SK-N-SH (cell line): Measurements from ENCODE around the gene NCKAP5. TPM values are rescaled to one million over a fixed set of nuclear protein-coding genes. Genes with fewer than 3 reads are reported as not detected.

ENCODE experiments used
- CTCF ChIA-PET: fragments of 300-600, 350-600 bp; formaldehyde crosslinking; extraction: SDS; loops from one replicate; lab custom pipeline; 2021; lab: Yijun Ruan, JAX
- POLR2A ChIA-PET: fragments of 350-600 bp; sonication (Branson Sonifier 250); formaldehyde crosslinking; extraction: SDS; loops from one replicate; lab custom pipeline; 2020; ENCODE audit warnings: antibody characterized with exemption, inconsistent platforms; lab: Yijun Ruan, JAX
- DNase-seq: peaks from one replicate; pipeline ENCODE4 v3.0.0; 2012
- H2AFZ ChIP-seq: fragments of 200-600 bp; sonication (generic); 2 replicates; pipeline ENCODE4 v1.8.1; 2016; ENCODE audit warnings: antibody characterized with exemption, mild to moderate bottlenecking, low read depth
- H3F3A ChIP-seq: fragments of 200-600 bp; sonication (generic); replicated peaks from 2 replicates; pipeline ENCODE3; 2016; ENCODE audit warnings: antibody characterized with exemption, mild to moderate bottlenecking; ENCODE audit not compliant: insufficient read depth
- H3K27ac ChIP-seq, 2 experiments: fragments of 200-500 bp in 1 of 2; fragments of 200-600 bp in 1 of 2; sonication (Bioruptor generic) in 1 of 2; sonication (generic), shearing (Covaris generic) in 1 of 2; 2 replicates each; pipeline versions ENCODE4 v1.5.1 to v1.6.1; 2014 to 2016; ENCODE audit warnings: low read depth in 2 of 2, inconsistent platforms in 1 of 2, low read length in 1 of 2, mild to moderate bottlenecking in 1 of 2, mixed read lengths in 1 of 2
- H3K27me3 ChIP-seq: fragments of 200-600 bp; sonication (generic), shearing (Covaris generic); 2 replicates; pipeline ENCODE4 v1.6.1; 2016; ENCODE audit warnings: mixed run types; ENCODE audit not compliant: insufficient read depth
- H3K36me3 ChIP-seq, 2 experiments: fragments of 200-500 bp in 1 of 2; fragments of 200-600 bp in 1 of 2; sonication (Bioruptor generic) in 1 of 2; sonication (generic) in 1 of 2; replicated peaks in 1 of 2; 2 replicates each; pipeline versions ENCODE3 to v1.5.1; 2014 to 2016; ENCODE audit warnings: low read length in 1 of 2, mild to moderate bottlenecking in 1 of 2; ENCODE audit not compliant: insufficient read depth in 2 of 2, control insufficient read depth in 1 of 2
- H3K4me1 ChIP-seq, 2 experiments: fragments of 200-500 bp in 1 of 2; fragments of 200-600 bp in 1 of 2; sonication (Bioruptor generic) in 1 of 2; sonication (generic), shearing (Covaris generic) in 1 of 2; 2 replicates each; pipeline versions ENCODE4 v1.5.1 to v1.6.1; 2014 to 2016; ENCODE audit warnings: low read depth in 1 of 2, low read length in 1 of 2, mixed run types in 1 of 2; ENCODE audit not compliant: insufficient read depth in 2 of 2, control insufficient read depth in 1 of 2
- H3K4me2 ChIP-seq: fragments of 200-600 bp; sonication (generic), shearing (Covaris generic); 2 replicates; pipeline ENCODE4 v1.6.1; 2017; ENCODE audit warnings: mixed run types
- H3K4me3 ChIP-seq, 2 experiments: fragments of 200-500 bp in 1 of 2; fragments of 200-600 bp in 1 of 2; sonication (Bioruptor generic) in 1 of 2; sonication (generic), shearing (Covaris generic) in 1 of 2; 2 replicates each; pipeline versions ENCODE4 v1.5.1 to v1.8.1; 2014 to 2016; ENCODE audit warnings: low read depth in 2 of 2, inconsistent platforms in 1 of 2, low read length in 1 of 2, mild to moderate bottlenecking in 1 of 2, mixed read lengths in 1 of 2, moderate library complexity in 1 of 2
- H3K79me2 ChIP-seq: fragments of 200-600 bp; sonication (generic); 2 replicates; pipeline ENCODE4 v1.8.1; 2017; ENCODE audit warnings: mild to moderate bottlenecking; ENCODE audit not compliant: insufficient read depth
- H3K9ac ChIP-seq: fragments of 200-600 bp; sonication (generic); 2 replicates; pipeline ENCODE4 v1.6.1; 2017; ENCODE audit warnings: mixed run types
- H3K9me2 ChIP-seq: fragments of 200-600 bp; sonication (generic); 2 replicates; pipeline ENCODE4 v1.6.1; 2017; ENCODE audit warnings: mixed run types
- H3K9me3 ChIP-seq: fragments of 200-600 bp; sonication (generic); 2 replicates; pipeline ENCODE4 v1.6.1; 2017; ENCODE audit warnings: mixed run types, mild to moderate bottlenecking, moderate library complexity
- H4K20me1 ChIP-seq: fragments of 200-600 bp; sonication (generic); 2 replicates; pipeline ENCODE4 v1.6.1; 2017; ENCODE audit warnings: mild to moderate bottlenecking, mixed run types; ENCODE audit not compliant: insufficient read depth
- CHD2 ChIP-seq: fragments of 150-350 bp; IDR thresholded peaks from 2 replicates; pipeline ENCODE4 v1.6.1; 2018; ENCODE audit warnings: low read length; ENCODE audit not compliant: partially characterized antibody
- ELF1 ChIP-seq: IDR thresholded peaks from 2 replicates; pipeline ENCODE4 v1.4.0; 2012
- EP300 ChIP-seq, 2 experiments: IDR thresholded peaks; 2 replicates each; pipeline versions ENCODE4 v1.4.0 to v1.6.1; 2012; ENCODE audit warnings: borderline replicate concordance in 1 of 2, low read depth in 1 of 2, low read length in 1 of 2
- FOSL2 ChIP-seq: IDR thresholded peaks from 2 replicates; pipeline ENCODE4 v1.4.0; 2012; ENCODE audit warnings: low read depth, mild to moderate bottlenecking, moderate library complexity, borderline replicate concordance
- FOXJ3 ChIP-seq: sonication (generic); formaldehyde crosslinking; IDR thresholded peaks from 2 replicates; pipeline ENCODE4 v1.5.1; 2020; ENCODE audit warnings: mild to moderate bottlenecking, missing genetic modification reagents
- MXI1 ChIP-seq: IDR thresholded peaks from 2 replicates; pipeline ENCODE4 v1.6.1; 2012; ENCODE audit warnings: mild to moderate bottlenecking, low read depth, low read length, improper control_type of control experiment
- NFIC ChIP-seq: IDR thresholded peaks from 2 replicates; pipeline ENCODE4 v1.4.0; 2012; ENCODE audit warnings: borderline replicate concordance
- NRF1 ChIP-seq: IDR thresholded peaks from 2 replicates; pipeline ENCODE4 v1.6.1; 2012; ENCODE audit warnings: low read depth, mild to moderate bottlenecking, low read length
- POLR2AphosphoS5 ChIP-seq: IDR thresholded peaks from 2 replicates; pipeline ENCODE4 v1.6.1; 2012; ENCODE audit warnings: low read depth, low read length
- SIN3A ChIP-seq: IDR thresholded peaks from 2 replicates; pipeline ENCODE4 v1.6.1; 2012; ENCODE audit warnings: low read depth, mild to moderate bottlenecking, low read length, moderate library complexity, borderline replicate concordance
- SMC3 ChIP-seq: IDR thresholded peaks from 2 replicates; pipeline ENCODE4 v1.6.1; 2012; ENCODE audit warnings: low read depth, low read length, improper control_type of control experiment
- TAF1 ChIP-seq: IDR thresholded peaks from 2 replicates; pipeline ENCODE4 v1.6.1; 2012; ENCODE audit warnings: low read depth, mild to moderate bottlenecking, low read length, moderate library complexity, borderline replicate concordance
- TCF12 ChIP-seq: IDR thresholded peaks from 2 replicates; pipeline ENCODE4 v1.4.0; 2012
- WGBS: methylation state at CpG from one replicate; pipeline ENCODE4 v1.1.6; 2017; ENCODE audit warnings: low lambda C conversion rate; 5-methylcytosine and 5-hydroxymethylcytosine counted together
- polyA plus RNA-seq, 3 experiments: library from polyadenylated mRNA; depleted of rRNA; stranded (reverse); fragments of >200 nt; gene quantifications; 2 replicates each; pipeline ENCODE4 v1.2.3, GENCODE V29; 2012
- TF ChIP-seq, protein P1 (sequence below): fragments of 150-350 bp; IDR thresholded peaks from 2 replicates; pipeline ENCODE4 v1.6.1; 2016; ENCODE audit warnings: mild to moderate bottlenecking, low read depth, low read length
- TF ChIP-seq, protein P2 (sequence below): fragments of 150-350 bp; IDR thresholded peaks from 2 replicates; pipeline ENCODE4 v1.6.1; 2017; ENCODE audit warnings: antibody characterized with exemption, low read length, low read depth, borderline replicate concordance
- TF ChIP-seq, protein P3 (sequence below): IDR thresholded peaks from 2 replicates; pipeline ENCODE4 v1.6.1; 2012; ENCODE audit warnings: mild to moderate bottlenecking, low read depth, low read length, moderate library complexity
- TF ChIP-seq, protein P4 (sequence below): IDR thresholded peaks from 2 replicates; pipeline ENCODE4 v1.4.0; 2012; ENCODE audit warnings: low read depth
- TF ChIP-seq, protein P5 (sequence below): fragments of 200-600 bp; sonication (generic); IDR thresholded peaks from 2 replicates; pipeline ENCODE4 v1.6.1; 2017; ENCODE audit warnings: antibody characterized with exemption, mild to moderate bottlenecking, moderate library complexity
- TF ChIP-seq, protein P6 (sequence below): IDR thresholded peaks from 2 replicates; pipeline ENCODE4 v1.4.0; 2012; ENCODE audit warnings: low read depth, borderline replicate concordance

NCKAP5 gene
- polyA plus RNA-seq, 1 of the 3 experiments (the other 2 are of a cell fraction) = 0.02 TPM

DNA sequence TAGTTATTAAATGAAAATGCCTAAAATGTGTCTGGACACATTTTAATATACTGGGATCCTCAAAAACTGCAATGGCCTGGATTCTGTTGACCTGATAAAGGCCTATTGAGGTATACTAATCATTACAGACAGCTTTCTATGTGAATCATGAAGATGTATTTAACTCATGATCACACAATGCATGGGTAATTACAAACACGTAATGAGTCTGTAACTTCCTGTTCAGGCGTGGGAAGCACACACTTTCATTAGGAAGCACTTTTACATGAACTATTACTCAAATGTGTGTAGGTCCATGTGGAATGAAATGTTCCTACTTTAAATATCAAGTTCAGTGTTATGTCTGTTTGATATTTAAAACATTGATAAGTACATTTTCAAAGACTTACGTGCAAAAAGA lies 108.7 kb downstream of the NCKAP5 start:
- ChIA-PET CTCF (interaction anchor here (1.3 kb wide), 1 partner anchor 320 kb away, joined by 3 read pairs; no protein-coding TSS in a partner anchor), POLR2A (no interaction called here)
- Histone ChIP-seq H3K9ac (no peak overlapping the region), H3K79me2 (no peaks in the 10 kb centered on the region), H3K4me3 (no peak overlapping the region), H3K4me2 (no peak overlapping the region), H3K36me3 (no peaks in the 10 kb centered on the region), H3F3A (no peaks in the 10 kb centered on the region), H2AFZ (no peak overlapping the region), H3K9me3 (no peaks in the 10 kb centered on the region), H3K27me3 (no peaks in the 10 kb centered on the region), H3K9me2 (no peaks in the 10 kb centered on the region), H3K4me1 (no peaks in the 10 kb centered on the region), H3K27ac (no peak overlapping the region), H4K20me1 (no peaks in the 10 kb centered on the region)
- TF ChIP-seq SMC3 = no peak
- TF ChIP-seq, protein P1, sequence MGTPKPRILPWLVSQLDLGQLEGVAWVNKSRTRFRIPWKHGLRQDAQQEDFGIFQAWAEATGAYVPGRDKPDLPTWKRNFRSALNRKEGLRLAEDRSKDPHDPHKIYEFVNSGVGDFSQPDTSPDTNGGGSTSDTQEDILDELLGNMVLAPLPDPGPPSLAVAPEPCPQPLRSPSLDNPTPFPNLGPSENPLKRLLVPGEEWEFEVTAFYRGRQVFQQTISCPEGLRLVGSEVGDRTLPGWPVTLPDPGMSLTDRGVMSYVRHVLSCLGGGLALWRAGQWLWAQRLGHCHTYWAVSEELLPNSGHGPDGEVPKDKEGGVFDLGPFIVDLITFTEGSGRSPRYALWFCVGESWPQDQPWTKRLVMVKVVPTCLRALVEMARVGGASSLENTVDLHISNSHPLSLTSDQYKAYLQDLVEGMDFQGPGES = no peak
- no peak for TF ChIP-seq EP300 (IDR thresholded peaks at IDR 0.05; ENCODE audit: borderline replicate concordance in 1 of 2, low read depth in 1 of 2, low read length in 1 of 2)
- no peak for TF ChIP-seq FOSL2
- TF ChIP-seq, protein P2, sequence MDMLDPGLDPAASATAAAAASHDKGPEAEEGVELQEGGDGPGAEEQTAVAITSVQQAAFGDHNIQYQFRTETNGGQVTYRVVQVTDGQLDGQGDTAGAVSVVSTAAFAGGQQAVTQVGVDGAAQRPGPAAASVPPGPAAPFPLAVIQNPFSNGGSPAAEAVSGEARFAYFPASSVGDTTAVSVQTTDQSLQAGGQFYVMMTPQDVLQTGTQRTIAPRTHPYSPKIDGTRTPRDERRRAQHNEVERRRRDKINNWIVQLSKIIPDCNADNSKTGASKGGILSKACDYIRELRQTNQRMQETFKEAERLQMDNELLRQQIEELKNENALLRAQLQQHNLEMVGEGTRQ = no peak
- TF ChIP-seq TAF1 = no peak
- no peak for TF ChIP-seq SIN3A
- TF ChIP-seq, protein P3, sequence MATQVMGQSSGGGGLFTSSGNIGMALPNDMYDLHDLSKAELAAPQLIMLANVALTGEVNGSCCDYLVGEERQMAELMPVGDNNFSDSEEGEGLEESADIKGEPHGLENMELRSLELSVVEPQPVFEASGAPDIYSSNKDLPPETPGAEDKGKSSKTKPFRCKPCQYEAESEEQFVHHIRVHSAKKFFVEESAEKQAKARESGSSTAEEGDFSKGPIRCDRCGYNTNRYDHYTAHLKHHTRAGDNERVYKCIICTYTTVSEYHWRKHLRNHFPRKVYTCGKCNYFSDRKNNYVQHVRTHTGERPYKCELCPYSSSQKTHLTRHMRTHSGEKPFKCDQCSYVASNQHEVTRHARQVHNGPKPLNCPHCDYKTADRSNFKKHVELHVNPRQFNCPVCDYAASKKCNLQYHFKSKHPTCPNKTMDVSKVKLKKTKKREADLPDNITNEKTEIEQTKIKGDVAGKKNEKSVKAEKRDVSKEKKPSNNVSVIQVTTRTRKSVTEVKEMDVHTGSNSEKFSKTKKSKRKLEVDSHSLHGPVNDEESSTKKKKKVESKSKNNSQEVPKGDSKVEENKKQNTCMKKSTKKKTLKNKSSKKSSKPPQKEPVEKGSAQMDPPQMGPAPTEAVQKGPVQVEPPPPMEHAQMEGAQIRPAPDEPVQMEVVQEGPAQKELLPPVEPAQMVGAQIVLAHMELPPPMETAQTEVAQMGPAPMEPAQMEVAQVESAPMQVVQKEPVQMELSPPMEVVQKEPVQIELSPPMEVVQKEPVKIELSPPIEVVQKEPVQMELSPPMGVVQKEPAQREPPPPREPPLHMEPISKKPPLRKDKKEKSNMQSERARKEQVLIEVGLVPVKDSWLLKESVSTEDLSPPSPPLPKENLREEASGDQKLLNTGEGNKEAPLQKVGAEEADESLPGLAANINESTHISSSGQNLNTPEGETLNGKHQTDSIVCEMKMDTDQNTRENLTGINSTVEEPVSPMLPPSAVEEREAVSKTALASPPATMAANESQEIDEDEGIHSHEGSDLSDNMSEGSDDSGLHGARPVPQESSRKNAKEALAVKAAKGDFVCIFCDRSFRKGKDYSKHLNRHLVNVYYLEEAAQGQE = no peak
- TF ChIP-seq, protein P4, sequence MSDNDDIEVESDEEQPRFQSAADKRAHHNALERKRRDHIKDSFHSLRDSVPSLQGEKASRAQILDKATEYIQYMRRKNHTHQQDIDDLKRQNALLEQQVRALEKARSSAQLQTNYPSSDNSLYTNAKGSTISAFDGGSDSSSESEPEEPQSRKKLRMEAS = no peak
- TF ChIP-seq FOXJ3 (CRISPR knock-in tag) = no peak
- no peak for TF ChIP-seq POLR2AphosphoS5
- TF ChIP-seq TCF12 = no peak
- TF ChIP-seq, protein P5, sequence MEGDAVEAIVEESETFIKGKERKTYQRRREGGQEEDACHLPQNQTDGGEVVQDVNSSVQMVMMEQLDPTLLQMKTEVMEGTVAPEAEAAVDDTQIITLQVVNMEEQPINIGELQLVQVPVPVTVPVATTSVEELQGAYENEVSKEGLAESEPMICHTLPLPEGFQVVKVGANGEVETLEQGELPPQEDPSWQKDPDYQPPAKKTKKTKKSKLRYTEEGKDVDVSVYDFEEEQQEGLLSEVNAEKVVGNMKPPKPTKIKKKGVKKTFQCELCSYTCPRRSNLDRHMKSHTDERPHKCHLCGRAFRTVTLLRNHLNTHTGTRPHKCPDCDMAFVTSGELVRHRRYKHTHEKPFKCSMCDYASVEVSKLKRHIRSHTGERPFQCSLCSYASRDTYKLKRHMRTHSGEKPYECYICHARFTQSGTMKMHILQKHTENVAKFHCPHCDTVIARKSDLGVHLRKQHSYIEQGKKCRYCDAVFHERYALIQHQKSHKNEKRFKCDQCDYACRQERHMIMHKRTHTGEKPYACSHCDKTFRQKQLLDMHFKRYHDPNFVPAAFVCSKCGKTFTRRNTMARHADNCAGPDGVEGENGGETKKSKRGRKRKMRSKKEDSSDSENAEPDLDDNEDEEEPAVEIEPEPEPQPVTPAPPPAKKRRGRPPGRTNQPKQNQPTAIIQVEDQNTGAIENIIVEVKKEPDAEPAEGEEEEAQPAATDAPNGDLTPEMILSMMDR = no peak
- no peak for TF ChIP-seq ELF1
- TF ChIP-seq, protein P6, sequence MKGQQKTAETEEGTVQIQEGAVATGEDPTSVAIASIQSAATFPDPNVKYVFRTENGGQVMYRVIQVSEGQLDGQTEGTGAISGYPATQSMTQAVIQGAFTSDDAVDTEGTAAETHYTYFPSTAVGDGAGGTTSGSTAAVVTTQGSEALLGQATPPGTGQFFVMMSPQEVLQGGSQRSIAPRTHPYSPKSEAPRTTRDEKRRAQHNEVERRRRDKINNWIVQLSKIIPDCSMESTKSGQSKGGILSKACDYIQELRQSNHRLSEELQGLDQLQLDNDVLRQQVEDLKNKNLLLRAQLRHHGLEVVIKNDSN = no peak
- TF ChIP-seq CHD2 = no peak
- no peak for TF ChIP-seq NFIC
- TF ChIP-seq MXI1 = no peak
- TF ChIP-seq NRF1 = no peak
- no peak for DNase-seq
- 61% methylated on average over 3 of the region's 3 CpGs for WGBS
